ENCODE measurements around the gene TARBP1. TPM values are rescaled to one million over a fixed set of nuclear protein-coding genes. Genes with fewer than 3 reads are reported as not detected.

The TARBP1 gene
- total RNA-seq, 1 donor from 2014 or later: 11.2 TPM

DNA sequence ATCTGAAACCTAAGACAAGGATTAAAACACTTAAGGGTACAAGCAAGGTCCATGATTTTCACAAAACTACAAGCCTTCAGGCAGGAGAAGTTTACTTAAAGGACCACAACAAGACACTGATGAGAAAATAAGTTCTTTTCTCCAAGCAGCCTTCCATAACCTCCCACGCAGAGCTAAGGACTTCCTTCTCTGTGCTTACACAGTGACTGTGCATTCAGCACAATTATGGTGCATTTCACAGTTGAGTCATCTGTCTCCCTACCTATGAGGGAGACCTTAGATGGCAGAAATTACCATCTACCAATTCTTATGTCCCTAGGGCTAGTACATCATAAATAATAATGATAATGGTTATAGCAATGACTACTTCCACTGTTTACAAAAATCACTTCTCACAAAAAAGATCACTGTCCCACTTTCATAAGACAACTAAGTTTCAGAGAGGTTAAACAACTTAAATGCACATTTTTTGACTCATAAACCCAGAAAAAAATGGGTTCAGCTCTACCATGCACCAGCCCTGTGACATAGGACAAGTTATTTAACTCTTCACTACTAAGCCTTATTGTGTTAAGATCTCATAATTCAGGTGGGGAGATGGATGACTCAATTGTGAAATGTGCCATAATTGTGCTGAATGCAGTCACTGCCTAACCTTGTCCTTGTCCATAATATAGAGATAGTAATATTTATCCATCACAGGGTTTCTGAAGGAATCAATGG, 45.3 kb downstream of the TARBP1 start:
- DNase-seq (ENCODE audit: low spot score): no peak
- Mint-ChIP-seq H3K9me3 (ENCODE audit: low read depth) (peaks cover 5% of the 10 kb centered on the region), H3K36me3 (ENCODE audit: low read depth) (peaks cover 26% of the 10 kb centered on the region), H3K27ac (ENCODE audit: unreplicated experiment) (peak overlapping the region; percentile 5), H3K4me3 (ENCODE audit: unreplicated experiment) (no peak overlapping the region), H3K27me3 (ENCODE audit: low read depth) (no peaks in the 10 kb centered on the region), H3K4me1 (ENCODE audit: low read depth) (peaks cover 8% of the 10 kb centered on the region)
- TF ChIP-seq, protein P1, sequence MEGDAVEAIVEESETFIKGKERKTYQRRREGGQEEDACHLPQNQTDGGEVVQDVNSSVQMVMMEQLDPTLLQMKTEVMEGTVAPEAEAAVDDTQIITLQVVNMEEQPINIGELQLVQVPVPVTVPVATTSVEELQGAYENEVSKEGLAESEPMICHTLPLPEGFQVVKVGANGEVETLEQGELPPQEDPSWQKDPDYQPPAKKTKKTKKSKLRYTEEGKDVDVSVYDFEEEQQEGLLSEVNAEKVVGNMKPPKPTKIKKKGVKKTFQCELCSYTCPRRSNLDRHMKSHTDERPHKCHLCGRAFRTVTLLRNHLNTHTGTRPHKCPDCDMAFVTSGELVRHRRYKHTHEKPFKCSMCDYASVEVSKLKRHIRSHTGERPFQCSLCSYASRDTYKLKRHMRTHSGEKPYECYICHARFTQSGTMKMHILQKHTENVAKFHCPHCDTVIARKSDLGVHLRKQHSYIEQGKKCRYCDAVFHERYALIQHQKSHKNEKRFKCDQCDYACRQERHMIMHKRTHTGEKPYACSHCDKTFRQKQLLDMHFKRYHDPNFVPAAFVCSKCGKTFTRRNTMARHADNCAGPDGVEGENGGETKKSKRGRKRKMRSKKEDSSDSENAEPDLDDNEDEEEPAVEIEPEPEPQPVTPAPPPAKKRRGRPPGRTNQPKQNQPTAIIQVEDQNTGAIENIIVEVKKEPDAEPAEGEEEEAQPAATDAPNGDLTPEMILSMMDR (IDR thresholded peaks at IDR 0.05): no peak

- TF ChIP-seq, protein P1 (IDR thresholded peaks at IDR 0.05): no peak
- H3K27me3 Mint-ChIP-seq (ENCODE audit: low read depth): no peaks in the 10 kb centered on the region
- no peak for DNase-seq (ENCODE audit: low spot score)
- no peak overlapping the region for H3K27ac Mint-ChIP-seq (ENCODE audit: unreplicated experiment)
- peaks cover 27% of the 10 kb centered on the region for H3K36me3 Mint-ChIP-seq (ENCODE audit: low read depth)
- peaks cover 8% of the 10 kb centered on the region for H3K4me1 Mint-ChIP-seq (ENCODE audit: low read depth)
- no peak overlapping the region for H3K4me3 Mint-ChIP-seq (ENCODE audit: unreplicated experiment)
- no peaks in the 10 kb centered on the region for H3K9me3 Mint-ChIP-seq (ENCODE audit: low read depth)
Measured at GRCh38 chr1:234431255-234431654, 47.7 kb downstream of the TARBP1 start.

DNA sequence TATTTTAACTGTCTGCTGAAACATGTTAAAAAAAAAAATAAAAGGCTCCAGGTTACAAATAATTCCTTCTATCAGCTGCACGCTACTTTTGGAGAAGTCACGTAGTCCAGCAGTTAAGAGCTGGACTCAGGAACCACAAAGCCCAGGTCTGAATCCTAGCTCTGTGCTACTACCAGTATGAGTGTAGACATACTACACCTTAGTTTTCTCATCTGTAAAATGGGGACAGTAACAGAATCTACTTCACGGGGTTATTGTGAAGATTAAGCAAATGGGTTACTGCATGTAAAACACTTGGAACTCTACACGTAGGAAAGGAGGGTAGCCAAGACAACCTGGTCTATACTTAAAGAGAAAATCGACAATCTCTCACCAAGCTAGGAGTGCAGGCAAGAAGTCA, 48.3 kb downstream of the TARBP1 start:
- Mint-ChIP-seq H3K9me3 (ENCODE audit: low read depth) (no peaks in the 10 kb centered on the region), H3K36me3 (ENCODE audit: low read depth) (peaks cover 27% of the 10 kb centered on the region), H3K27me3 (ENCODE audit: low read depth) (no peaks in the 10 kb centered on the region), H3K4me3 (ENCODE audit: unreplicated experiment) (no peak overlapping the region), H3K27ac (ENCODE audit: unreplicated experiment) (no peak overlapping the region), H3K4me1 (ENCODE audit: low read depth) (peaks cover 8% of the 10 kb centered on the region)
- TF ChIP-seq, protein P1 (IDR thresholded peaks at IDR 0.05): no peak
- no peak for DNase-seq (ENCODE audit: low spot score)

- Mint-ChIP-seq H3K9me3 (ENCODE audit: low read depth) (no peaks in the 10 kb centered on the region), H3K36me3 (ENCODE audit: low read depth) (peaks cover 26% of the 10 kb centered on the region), H3K4me1 (ENCODE audit: low read depth) (peaks cover 8% of the 10 kb centered on the region), H3K4me3 (ENCODE audit: unreplicated experiment) (no peak overlapping the region), H3K27ac (ENCODE audit: unreplicated experiment) (no peak overlapping the region), H3K27me3 (ENCODE audit: low read depth) (no peaks in the 10 kb centered on the region)
- TF ChIP-seq, protein P1 (IDR thresholded peaks at IDR 0.05): no peak
- no peak for DNase-seq (ENCODE audit: low spot score)
Measured at GRCh38 chr1:234429434-234429806, 49.6 kb downstream of the TARBP1 start.

- DNase-seq (ENCODE audit: low spot score): no peak
- H3K4me1 Mint-ChIP-seq (ENCODE audit: low read depth): no peaks in the 10 kb centered on the region
- peaks cover 25% of the 10 kb centered on the region for H3K36me3 Mint-ChIP-seq (ENCODE audit: low read depth)
- no peaks in the 10 kb centered on the region for H3K9me3 Mint-ChIP-seq (ENCODE audit: low read depth)
- no peak overlapping the region for H3K27ac Mint-ChIP-seq (ENCODE audit: unreplicated experiment)
- TF ChIP-seq, protein P1 (IDR thresholded peaks at IDR 0.05): no peak
- no peak overlapping the region for H3K4me3 Mint-ChIP-seq (ENCODE audit: unreplicated experiment)
- H3K27me3 Mint-ChIP-seq (ENCODE audit: low read depth): no peaks in the 10 kb centered on the region
Measured at GRCh38 chr1:234427950-234428646, 50.9 kb downstream of the TARBP1 start.
